ENCODE data around the gene CAPN8.
A peak's percentile ranks its signal among the peaks of the same experiment; 100 is the strongest.

CAPN8 gene

DNA sequence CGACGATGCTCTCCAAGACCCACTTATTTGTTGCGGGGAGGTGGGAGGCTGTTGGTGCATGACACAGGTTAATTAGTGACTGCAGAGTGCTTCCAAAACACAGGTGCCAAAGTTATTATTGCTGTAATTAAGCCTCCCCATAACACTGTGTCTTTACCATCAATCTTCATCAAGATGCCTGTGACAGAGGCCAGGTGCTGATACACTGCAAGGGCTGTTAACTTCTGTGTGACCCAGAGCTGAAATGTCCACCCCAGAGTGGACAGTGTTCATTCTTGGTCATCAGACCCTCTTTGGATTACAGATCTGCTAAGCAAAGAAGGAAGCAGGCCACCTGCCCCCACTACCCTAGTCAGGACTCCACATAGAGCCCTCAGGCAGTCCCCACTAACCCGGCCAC, 55.5 kb downstream of the CAPN8 start:
- DNase-seq, result no peak

DNA sequence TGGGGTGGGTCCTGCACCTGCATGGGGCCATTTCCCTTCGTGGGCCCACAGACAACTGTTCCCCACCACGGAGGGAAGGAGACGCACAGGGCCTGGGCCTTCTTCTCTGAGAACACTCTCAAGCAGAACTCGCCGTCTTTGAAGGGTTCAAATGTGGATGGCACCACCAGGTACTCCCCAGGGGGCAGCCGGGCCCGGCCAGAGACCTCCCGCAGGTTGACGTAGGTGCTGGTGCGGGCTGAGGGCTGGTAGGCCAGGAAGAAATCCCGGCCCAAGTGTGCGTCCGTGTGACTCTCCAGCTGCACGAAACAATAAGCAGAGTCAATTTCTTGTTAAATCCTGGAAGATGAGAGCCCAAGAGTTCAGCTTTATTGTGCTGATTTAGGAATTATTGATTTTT, 56.4 kb downstream of the CAPN8 start:
- DNase-seq, result no peak

DNA sequence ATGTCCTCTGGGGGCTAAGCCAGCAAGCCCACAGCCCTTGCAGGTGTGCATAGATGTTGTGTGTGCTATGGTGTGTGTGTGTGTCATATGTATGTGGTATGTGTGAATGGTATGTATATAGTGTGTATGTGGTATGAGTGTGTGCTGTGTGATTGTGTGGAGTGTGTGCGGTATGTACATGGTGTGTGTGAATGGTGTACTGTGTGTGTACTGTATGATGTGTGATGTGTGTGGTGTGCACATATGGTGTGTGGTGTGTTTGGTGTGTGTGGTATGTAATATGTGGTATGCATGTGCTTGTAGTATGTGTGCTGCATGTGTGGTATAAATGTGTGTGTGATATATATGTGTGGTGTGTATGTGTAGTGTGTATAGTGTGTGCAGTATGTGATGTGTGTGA, 107.0 kb downstream of the CAPN8 start:
- no peak for DNase-seq

DNA sequence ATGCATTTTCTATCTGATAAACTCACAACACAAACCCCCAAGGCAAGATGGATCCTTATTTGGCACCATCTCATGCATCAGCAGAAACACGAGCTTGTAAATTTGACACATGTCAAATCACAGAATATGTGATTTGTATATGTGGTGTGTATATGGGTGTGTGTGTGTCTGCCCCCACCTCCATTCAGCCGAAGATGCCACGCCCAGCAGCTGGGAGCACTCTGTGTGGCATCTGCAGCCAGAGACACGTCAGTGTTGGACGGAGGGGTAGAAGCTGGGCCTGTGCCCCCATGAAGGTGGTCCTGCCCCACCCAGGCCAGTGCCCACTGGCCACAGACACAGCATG, 108.4 kb downstream of the CAPN8 start:
- DNase-seq, result no peak

DNA sequence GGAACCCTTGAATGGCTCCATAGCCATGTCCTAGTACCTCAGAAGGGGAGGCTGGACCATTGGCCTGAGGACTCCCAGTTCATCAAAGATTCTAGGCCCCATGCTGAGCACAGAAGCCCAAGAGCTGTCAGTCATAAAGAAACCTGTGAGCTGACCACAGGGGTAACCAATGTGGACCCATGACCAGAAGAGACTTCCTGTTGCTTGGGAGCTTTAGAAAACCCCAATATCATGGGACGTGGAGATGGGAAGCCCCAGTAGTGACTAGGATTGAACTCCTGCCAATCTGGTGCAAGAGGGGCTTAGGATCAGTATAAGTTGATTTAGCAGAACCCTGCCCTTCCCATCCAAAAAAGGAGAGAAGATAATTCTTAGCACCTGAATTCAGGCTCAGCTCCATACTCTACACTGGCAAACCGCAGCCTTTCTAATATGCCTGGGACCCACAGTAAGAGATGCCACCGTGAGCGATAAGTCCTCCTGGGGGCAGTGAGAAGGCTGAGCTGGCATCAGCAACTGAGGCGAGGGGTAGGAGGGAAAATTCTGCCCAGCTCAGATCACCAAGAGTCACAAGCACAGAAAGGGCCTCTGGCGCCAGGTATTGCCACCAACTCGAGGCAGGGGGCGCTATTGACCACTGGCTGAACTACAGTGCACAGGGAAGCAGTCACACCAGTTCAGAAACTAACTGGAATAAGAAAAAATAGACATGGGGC, 108.9 kb downstream of the CAPN8 start:
- DNase-seq, result no peak

DNA sequence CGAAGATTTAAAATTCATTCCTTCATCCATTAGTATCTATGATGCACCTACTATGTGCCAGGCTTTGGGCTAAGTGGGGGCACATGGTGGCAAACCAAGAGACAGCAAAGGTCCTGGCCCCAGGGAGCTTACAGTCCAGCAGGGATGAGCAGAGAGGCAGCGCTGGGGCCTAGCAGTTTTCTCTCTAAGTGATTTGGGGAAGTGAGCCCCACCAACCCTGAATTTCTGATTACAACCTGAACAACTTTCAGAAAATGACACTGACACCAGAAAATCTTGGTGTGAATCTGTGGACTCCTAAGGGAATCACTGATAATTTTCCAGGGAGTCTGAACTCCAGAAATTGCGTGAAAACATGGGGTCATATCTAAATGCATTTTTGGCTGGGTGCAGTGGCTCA, 111.5 kb downstream of the CAPN8 start:
- DNase-seq, result no peak

DNA sequence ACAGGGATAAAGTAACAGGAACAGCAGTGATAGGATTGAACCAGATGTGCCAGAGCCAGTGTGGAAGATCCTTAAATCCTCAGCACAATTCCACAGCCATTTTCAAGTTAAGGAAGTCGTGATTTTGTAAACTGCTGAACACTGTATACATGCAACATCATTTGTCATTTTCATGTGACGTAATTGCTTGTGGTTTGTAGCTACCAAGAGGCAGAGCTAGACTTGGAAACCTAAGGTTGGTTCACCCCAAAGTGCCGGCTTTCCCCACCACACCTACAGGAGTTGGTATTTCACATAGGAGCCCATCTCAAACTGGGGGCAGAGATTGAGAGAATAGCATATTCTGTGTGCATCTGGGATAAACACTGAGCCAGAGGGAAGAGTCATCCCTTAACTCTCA, 113.9 kb downstream of the CAPN8 start:
- DNase-seq, result no peak

DNA sequence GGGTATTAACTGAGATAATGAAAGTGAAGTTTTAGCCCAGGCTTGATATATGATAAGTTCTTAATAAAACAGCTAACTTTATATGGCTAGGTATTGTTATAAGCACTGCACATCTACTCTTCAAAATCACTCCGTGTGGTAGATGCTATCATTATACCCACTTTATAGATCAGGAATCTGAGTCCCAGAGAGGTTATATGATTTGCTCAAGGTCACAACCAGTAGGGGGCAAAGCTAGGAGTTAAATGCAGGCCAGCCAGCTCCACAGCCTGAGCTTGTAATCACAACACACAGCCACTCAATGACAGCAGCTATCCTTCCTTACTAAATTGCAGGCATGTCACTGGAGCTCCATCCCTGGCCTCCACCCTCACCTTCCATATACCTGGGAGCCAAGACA, 115.8 kb downstream of the CAPN8 start:
- DNase-seq, result no peak

DNA sequence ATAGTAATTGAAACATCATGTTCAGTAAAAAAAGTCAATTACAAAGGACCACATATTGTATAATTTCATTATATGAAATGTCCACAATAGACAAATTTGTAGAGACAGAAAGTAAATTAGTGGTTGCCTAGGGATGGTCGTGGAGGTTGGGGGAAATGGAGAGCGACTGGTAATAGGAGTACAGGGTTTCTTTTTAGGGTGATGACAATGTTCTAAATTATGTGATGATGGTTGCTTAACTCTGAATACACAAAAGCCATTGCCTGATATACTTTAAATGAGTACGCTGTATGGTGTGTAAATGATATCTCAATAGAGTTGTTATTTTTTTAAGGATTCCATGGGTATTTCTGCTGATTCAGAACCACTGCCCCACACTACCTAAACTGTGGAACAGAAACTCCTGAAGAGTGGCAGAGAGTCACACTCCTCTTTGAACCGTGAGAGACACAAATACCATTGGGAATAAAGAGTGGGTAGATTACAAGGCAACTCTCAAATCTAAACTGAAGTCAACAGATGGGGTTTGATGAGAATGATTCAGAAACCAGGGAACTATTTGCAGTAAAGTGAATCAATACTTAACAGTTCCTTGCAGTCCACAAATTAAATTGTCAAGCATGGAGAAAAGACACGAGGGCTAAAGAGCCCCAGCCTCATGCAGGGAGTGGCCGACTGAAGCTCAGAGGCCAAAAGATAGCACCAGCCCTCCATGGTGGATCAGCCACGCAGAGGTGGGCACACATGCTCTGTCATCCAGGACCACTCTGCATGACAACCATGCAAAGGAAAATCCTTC, 118.0 kb downstream of the CAPN8 start:
- DNase-seq, result no peak

DNA sequence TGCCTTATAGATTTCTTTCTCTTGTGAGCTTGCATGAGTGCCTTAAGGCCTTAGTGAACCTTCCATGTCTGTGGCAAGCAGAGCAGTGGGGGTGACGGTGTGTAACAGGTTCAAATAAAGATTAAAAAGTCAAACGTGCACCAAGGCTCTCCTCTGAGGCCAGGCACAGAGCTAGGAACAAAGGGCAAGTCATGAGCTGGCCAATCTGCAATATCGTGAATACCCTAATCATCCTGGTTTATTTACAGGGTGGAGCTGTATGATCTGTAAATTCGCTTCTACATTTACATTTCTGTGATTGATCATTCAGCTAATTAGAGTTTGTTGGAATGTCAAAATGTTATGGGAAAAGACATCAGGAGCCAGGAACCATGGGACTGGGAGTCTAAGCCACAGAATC, 120.2 kb downstream of the CAPN8 start:
- DNase-seq, result no peak

DNA sequence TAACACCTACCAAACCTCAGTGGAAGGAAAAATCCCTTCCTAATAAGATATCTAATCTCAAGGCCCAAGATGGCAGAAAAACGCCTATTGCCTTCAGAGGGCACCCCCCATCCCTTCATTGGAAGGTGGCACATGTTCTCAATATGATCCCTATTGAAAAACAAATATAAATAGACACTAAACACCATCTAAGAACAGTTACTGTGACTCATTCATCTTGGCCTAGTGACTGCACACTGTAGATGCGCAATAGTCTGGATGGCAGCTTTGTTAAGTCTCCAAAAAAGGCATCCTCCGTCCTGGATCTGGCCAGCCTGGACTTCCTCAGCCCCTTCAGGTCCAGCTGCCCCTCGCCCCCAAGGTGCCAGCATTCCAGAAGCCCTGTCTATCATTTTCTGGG, 121.9 kb downstream of the CAPN8 start:
- no peak for DNase-seq

DNA sequence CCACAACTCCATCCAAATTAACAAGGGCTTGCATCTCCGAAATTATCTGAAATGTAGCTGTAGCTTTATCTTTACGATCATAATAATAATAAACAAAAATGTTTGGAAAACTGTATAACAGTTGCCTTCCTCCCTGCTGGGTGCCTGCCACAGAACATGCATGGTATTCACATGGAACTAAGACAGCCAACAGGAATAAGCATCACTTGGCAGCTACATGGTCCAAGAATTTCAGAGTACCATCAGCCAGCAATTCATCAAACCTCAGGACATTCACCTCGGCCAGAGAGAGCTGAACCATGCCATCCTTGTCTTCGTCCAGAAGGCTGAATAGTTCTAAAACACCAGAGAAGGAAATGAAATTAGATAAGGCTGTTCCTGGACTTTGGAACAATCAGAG, 122.7 kb downstream of the CAPN8 start:
- no peak for DNase-seq

DNA sequence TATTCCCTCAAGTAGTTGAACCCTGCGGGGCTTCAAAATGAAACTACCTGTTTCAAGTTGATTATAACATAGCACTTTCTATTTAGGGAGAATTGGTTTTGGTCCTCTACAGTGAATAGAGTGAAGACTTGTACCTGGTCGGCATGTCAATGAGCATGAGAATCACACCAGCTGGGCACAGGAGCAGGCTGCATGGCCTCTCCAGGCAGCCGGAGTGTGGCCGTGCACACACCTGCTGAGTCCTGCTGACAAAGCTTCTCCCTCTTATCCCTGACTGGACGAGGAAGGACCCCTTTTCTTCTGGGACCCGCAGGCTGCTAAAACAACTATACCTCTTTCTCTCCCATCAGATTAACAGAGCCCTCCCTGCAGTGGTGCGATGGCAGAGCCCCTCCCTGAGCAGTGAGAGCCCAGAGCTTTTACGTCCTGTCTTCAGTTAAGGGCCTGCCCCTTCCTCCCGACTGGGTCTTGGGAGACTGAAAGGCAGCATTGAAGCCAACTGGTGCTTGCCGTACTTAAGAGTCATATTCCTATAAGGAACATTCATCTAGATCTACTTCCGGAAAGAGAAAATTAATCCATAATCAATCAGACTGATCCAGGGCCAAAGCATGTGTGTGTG, 124.9 kb downstream of the CAPN8 start:
- DNase-seq, result no peak

DNA sequence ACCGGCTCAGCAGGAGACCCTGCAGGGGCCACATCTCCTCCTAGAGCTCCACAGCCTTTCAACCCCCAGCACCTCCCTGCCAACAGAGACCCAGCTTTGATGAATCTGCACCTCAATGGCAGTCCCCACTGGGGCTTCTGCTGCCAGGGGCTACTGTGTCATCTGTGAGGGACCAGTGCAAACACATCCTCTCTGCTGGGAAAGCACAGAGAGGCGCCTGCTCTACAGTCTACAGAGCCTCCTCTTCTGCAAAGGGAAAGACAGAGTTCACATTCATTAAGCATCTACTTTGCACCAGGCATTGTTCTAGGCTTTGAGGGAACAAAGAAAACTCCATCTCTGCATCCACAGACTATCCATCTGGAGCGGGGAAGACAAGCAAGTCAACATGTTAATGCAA, 125.8 kb downstream of the CAPN8 start:
- DNase-seq, result no peak

DNA sequence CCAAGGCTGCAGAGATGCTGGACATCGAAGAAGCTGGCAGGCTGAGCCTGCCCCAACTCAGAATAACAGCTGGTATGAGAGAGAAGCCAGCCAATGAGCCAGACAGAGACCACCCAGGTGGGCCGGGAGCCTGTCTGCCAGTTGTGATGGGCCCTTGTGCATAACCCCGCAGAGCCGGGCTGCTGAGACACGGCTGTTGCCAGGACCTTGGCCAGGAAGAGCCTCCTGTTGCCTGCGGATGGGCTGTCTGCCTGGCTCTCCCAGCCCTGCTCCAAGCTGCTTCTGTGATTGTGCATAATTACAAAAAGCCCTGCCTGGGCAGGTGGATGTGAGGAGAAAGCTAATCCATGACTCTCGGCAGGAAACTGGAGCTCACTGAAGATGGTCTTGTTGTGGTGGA, 126.5 kb downstream of the CAPN8 start:
- no peak for DNase-seq

DNA sequence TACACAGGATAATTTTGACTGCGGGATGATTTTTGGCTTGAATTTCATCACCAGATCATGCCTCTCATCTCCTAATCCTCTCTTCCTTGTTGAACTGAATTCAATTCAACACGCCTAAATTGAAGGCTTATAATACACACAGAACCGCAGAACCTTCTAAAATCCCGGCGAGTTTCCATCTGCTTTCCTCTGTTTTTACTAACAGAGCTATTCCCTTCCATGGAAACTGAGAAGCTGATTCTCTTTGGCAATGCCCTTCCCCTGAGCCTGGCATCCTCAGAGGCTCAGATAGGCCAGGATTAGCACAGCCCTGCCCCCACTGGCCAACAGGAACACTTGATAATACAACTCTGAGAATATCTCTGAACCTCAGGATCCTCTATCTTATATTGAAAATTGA, 130.2 kb downstream of the CAPN8 start:
- no peak for DNase-seq

DNA sequence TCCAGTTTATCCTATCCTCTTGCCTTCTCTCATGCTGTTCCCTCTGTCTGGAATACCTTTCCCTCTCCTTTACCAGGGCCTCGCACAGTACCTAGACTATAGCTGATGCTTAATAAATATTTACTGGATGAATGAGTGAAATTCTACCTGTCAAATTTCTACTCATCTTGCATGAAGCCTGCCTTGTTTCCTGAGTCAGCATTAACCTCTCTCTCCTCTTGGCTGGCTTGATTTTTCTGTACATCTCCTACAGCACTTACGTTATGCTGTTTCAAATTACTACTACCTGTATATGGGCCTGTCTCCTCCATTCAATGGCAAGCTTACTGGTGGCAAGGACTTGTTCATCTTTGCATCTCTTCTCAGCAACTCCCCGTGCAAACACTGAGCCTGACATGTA, 130.8 kb downstream of the CAPN8 start:
- DNase-seq, result no peak

DNA sequence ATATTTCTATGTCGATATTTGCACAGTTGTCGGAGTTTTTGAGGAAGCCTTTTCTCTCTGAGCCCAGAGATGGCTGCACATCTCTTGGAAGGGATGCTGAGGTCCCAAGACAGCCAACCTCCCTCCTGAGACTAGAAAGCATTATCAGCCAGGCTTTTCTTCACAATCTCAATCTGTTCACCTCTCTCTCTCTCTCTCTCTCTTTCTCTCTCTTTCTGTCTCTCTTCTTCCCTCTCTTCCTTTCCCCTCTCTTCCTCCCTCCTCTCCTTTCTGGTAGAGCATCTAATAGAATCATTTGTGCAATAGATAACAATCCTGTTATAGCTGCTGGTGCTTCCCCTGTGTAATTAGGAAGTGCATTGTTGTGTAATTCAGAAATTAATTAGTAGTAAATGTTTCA, 131.8 kb downstream of the CAPN8 start:
- no peak for DNase-seq

DNA sequence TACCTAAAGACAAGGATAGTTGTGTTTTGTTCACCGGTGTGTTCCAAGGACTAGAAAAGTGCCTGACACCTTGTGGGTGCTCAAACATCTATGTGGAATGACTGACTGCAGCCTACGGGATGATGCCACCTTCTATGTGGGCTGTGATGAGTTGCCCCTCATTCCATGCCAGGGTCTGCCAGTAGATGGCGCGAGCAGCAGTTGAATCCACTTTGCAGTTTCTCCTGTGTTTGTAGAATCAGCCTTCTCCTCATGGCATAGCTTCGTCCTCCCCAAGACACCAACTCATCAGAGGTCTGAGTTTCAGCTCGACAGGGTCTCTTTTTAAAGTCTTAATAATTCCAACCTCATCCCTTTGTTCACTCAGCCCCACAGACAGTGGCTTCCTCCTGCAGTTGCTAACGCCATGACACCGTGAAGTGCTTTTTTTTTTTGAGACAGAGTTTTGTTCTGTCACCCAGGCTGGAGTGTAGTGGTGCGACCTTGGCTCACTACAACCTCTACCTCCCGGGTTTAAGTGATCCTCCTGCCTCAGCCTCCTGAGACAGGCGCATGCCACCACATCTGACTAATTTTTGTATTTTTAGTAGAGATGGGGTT, 133.7 kb downstream of the CAPN8 start:
- DNase-seq, result peak in 1 of 2 donors; percentile 12

DNA sequence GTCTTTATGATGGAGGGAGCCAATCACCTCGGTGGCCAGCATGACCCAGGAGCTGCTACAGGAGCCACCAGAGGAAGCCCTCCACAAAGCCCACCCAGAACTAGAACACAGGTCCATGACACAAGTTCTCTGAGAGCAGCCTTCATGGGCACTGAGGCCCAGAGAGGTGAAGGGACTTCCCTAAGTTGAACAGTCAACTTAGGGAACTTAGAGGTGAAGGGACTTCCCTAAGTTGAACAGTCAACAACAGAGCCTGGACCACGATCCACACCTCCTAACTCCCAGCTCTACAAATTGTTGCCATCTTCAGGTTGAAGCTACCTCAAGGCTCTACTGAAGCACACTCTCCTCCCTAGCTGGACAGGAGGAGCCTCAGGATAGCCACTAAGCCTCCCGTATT, 139.5 kb downstream of the CAPN8 start:
- no peak for DNase-seq

DNA sequence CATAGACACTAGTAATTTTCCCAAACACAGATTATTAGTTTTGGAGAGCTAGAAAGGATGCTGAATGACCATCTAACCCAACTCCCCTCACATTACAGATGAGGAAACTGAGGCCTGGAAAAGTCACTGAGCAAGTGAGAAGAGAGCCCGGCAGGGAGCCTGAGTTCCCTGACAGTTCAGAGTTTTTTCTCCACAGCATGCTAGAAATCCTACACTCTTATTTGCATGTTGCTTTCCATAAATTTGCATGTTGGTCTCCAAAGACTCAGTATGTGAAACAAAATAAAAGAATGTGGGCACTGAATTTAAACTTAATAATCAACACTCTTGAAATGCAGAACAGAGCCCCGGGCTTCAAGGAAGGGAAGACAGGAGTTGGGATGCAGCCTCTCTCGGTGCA, 140.0 kb downstream of the CAPN8 start:
- DNase-seq, result no peak

DNA sequence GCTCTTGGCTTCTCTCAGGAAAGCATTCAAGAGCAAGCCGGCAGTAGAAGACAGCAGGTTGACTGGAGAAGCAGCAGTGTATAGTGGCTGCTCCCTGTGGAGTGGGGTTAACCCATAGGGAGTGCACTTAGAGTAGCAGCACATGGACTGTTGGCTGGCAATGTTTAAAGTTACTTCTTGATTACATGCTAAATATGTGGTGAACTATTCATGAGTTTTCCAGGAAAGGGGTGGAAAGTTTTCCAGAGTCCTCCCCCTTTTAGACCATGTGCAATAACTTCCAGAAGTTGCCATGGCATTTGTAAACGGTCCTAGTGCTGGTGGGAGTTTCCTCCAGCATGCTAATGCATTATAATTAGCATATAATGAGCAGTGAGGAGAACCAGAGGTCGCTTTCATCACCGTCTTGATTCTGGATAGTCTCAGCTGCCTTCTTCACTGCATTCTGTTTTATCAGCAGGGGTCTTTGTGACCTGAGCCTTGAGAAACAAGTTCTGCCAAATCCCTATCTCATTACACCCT, 140.5 kb downstream of the CAPN8 start:
- DNase-seq, result no peak

DNA sequence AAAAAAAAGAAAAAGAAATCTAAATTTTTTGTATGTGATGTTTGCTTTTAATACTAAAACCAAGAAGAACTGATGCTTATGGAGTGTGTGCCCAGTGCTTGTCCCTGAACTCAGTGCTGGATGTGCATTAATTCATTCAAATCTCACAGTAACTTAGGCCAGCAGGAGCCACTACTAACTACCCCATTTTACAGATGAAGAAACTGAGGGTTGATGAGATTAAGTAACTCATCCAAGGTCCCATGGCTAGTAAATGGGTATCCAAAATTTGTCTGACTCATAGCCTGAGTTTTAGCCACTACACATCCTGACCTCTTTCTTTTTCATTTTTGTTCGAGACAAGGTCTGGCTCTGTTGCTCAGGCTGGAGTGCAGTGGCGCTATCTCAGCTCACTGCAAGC, 144.4 kb downstream of the CAPN8 start:
- DNase-seq, result no peak

DNA sequence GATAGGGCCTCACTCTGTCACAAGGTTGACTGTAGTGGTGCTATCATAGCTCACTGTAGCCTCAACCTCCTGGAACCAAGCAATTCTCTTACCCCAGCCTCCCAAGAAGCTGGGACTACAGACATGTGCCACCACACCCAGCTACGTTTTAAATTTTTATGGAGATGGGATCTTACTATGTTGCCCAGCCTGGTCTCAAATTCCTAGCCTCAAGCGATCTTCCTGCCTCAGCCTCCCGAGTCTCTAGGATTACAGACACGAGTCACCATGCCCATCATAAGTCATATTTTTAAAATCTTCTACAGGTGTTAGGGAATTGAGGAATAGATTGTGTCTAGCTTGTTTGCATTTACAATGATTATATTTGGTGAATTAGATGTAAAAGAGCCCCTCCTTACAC, 145.3 kb downstream of the CAPN8 start:
- no peak for DNase-seq

All from hippocampal formation (tissue), 2 donors.